NCI-H128 (cell line): ENCODE data around the gene UTP14A.

Experiments
- DNase-seq: peaks from one replicate; lab custom pipeline; 2025; ENCODE audit not compliant: unreplicated experiment; lab: John Stamatoyannopoulos, UW

The UTP14A gene

GRCh38 chrX:129940721-129941120, 34.8 kb downstream of the UTP14A start:
- DNase-seq: no peak

- DNase-seq: no peak
Observed at GRCh38 chrX:129945131-129945530, 39.2 kb downstream of the UTP14A start.

- no peak for DNase-seq
Observed at GRCh38 chrX:129953334-129953648, 47.3 kb downstream of the UTP14A start.

GRCh38 chrX:129953881-129954280, 47.9 kb downstream of the UTP14A start:
- no peak for DNase-seq

- no peak for DNase-seq
Observed at GRCh38 chrX:129954804-129955203, 48.8 kb downstream of the UTP14A start.

GRCh38 chrX:129955682-129956081, 49.7 kb downstream of the UTP14A start:
- no peak for DNase-seq

- DNase-seq: no peak
Observed at GRCh38 chrX:129956145-129956544, 50.2 kb downstream of the UTP14A start.

GRCh38 chrX:129956765-129957164, 50.8 kb downstream of the UTP14A start:
- DNase-seq: no peak

- DNase-seq: peak; percentile 35
Observed at GRCh38 chrX:129957241-129958082, 51.5 kb downstream of the UTP14A start.

- no peak for DNase-seq
Observed at GRCh38 chrX:129958083-129958465, 52.1 kb downstream of the UTP14A start.

- DNase-seq: no peak
Observed at GRCh38 chrX:129958814-129959492, 53.0 kb downstream of the UTP14A start.

GRCh38 chrX:129959493-129959832, 53.5 kb downstream of the UTP14A start:
- DNase-seq: no peak

- no peak for DNase-seq
Observed at GRCh38 chrX:129961180-129962083, 55.5 kb downstream of the UTP14A start.

- DNase-seq: no peak
Observed at GRCh38 chrX:129963729-129964128, 57.8 kb downstream of the UTP14A start.

GRCh38 chrX:129965166-129965565, 59.2 kb downstream of the UTP14A start:
- no peak for DNase-seq

GRCh38 chrX:129968968-129969367, 63.0 kb downstream of the UTP14A start:
- DNase-seq: no peak

GRCh38 chrX:129976441-129976840, 70.5 kb downstream of the UTP14A start:
- no peak for DNase-seq
